Activated naive CD8-positive, alpha-beta T cell treated with anti-CD3 and anti-CD28 coated beads for 36 hours (primary cell): ENCODE results near the gene MBLAC1. TPM values are rescaled to one million over a fixed set of nuclear protein-coding genes. Genes with fewer than 3 reads are reported as not detected.
A peak's percentile ranks its signal among the peaks of the same experiment; 100 is the strongest.

Experiments
- DNase-seq: peaks from one replicate; pipeline ENCODE4 v3.0.0; 2021
- H3K27ac Mint-ChIP-seq: one replicate; pipeline ENCODE4 v1.8.0; 2022; ENCODE audit warnings: mild to moderate bottlenecking, moderate library complexity, mixed read lengths
- H3K27me3 Mint-ChIP-seq: one replicate; pipeline ENCODE4 v1.8.0; 2022; ENCODE audit warnings: mild to moderate bottlenecking, mixed read lengths
- H3K36me3 Mint-ChIP-seq: one replicate; pipeline ENCODE4 v1.8.0; 2021; ENCODE audit warnings: mild to moderate bottlenecking, mixed read lengths
- H3K4me1 Mint-ChIP-seq: one replicate; pipeline ENCODE4 v1.8.0; 2021; ENCODE audit warnings: mixed read lengths
- H3K4me3 Mint-ChIP-seq: one replicate; pipeline ENCODE4 v1.8.0; 2022; ENCODE audit warnings: mild to moderate bottlenecking, moderate library complexity, mixed read lengths
- H3K9me3 Mint-ChIP-seq: one replicate; pipeline ENCODE4 v1.8.0; 2022; ENCODE audit warnings: mixed read lengths
- total RNA-seq, 2 experiments: library from RNA; stranded (reverse); gene quantifications; one replicate each; pipeline ENCODE4 v1.2.3, GENCODE V29; 2021

Gene MBLAC1
- total RNA-seq, 2 experiments from 2014 or later: 3.2 to 3.3 TPM

DNA sequence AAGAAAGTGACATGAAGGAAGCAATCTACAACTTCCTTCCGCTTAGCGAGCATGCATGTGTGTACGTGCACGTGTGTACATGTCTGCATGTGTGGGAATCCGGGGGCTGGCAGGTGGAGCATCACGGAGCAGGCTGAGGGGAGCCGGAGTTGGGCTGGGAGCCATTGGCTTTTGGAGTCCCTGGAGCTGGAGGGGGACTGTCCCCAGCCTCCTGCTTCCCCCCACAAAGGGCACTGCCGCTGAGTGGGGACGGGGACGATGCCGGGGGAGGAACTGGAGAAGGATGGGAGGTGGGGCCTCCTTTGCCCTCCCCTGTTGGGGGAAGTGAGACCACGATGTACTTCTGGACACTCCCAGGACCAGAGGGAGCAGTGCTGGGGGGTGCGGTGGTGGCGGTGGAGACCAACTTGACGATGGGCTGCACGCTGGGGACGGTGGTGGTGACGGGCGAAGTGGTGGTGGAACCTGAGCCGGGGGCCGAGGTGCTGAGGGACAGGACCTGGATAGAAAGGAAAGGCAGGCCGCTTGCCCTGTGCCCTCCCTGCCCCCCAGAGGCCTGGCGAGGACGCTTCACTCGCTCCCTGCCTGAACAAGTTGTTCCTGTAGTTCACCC, 19.5 kb upstream of the MBLAC1 start:
- peaks cover 16% of the 10 kb centered on the region for H3K36me3 Mint-ChIP-seq
- no peaks in the 10 kb centered on the region for H3K27me3 Mint-ChIP-seq
- H3K4me3 Mint-ChIP-seq: no peak overlapping the region
- no peaks in the 10 kb centered on the region for H3K9me3 Mint-ChIP-seq
- H3K27ac Mint-ChIP-seq: peak overlapping the region; percentile 16
- DNase-seq: no peak
- H3K4me1 Mint-ChIP-seq: peaks cover 6% of the 10 kb centered on the region

DNA sequence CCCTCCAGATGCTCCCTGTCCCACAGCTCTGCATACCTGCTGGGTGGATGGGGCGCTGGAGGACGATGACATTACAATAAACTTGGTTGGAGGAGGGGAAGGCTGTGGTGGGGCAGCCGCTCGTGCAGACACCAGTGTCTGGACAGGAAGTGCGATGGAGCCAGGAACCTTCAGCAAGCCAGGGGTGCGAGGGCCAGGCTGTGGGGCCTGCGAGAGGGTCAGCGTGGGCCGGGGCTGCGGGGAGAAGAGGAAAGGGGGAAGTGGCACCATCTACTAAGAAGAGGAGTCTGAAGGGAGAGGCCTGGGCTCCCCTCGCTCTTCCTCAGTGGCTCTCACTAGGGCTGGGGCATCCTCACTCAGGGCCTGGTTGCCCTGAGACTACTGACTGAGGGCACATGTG, 18.9 kb upstream of the MBLAC1 start:
- Mint-ChIP-seq H3K9me3 (no peaks in the 10 kb centered on the region), H3K4me1 (peaks cover under 1% of the 10 kb centered on the region), H3K36me3 (peaks cover 18% of the 10 kb centered on the region), H3K4me3 (no peak overlapping the region), H3K27ac (no peak overlapping the region), H3K27me3 (no peaks in the 10 kb centered on the region)
- DNase-seq: no peak

DNA sequence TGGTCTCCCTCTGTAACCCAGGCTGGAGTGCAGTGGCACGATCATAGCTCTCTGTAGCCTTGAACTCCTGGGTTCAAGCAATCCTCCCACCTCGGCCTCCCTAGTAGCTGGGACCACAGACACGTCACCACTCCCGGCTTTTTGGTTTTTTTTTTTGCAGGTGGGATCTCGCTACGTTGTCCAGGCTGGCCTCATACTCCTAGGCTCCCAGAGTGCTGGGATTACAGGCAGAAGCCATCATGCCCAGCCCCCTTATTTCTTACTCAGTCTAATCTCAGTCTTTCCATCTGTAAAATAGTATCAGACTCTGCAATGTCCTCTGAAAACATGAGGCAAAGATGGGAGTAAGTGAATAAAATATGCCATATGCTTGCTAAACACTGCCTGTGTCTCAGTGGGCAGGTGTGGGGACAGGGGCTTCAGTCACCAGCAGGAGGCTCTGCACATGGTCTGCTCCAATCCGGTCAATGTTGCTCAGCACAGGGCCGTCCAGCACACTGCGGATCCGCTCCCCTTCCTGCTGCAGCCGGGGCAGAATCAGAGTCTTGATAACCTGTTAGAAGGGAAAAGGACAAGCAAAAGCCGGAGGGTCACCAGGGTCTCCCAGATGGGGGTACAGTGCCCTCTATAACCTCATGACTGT, 17.1 kb upstream of the MBLAC1 start:
- H3K4me1 Mint-ChIP-seq: no peaks in the 10 kb centered on the region
- H3K36me3 Mint-ChIP-seq: peaks cover 16% of the 10 kb centered on the region
- H3K4me3 Mint-ChIP-seq: no peak overlapping the region
- DNase-seq: no peak
- H3K9me3 Mint-ChIP-seq: no peaks in the 10 kb centered on the region
- no peaks in the 10 kb centered on the region for H3K27me3 Mint-ChIP-seq
- H3K27ac Mint-ChIP-seq: no peak overlapping the region

GRCh38 chr7:100111156-100111555, 15.6 kb upstream of the MBLAC1 start:
- Mint-ChIP-seq H3K9me3 (no peaks in the 10 kb centered on the region), H3K4me3 (no peak overlapping the region), H3K27ac (no peak overlapping the region), H3K4me1 (no peaks in the 10 kb centered on the region), H3K27me3 (no peaks in the 10 kb centered on the region), H3K36me3 (peaks cover 16% of the 10 kb centered on the region)
- no peak for DNase-seq

GRCh38 chr7:100111914-100112313, 14.9 kb upstream of the MBLAC1 start:
- no peak overlapping the region for H3K27ac Mint-ChIP-seq
- H3K4me1 Mint-ChIP-seq: no peaks in the 10 kb centered on the region
- no peak for DNase-seq
- H3K9me3 Mint-ChIP-seq: no peaks in the 10 kb centered on the region
- no peak overlapping the region for H3K4me3 Mint-ChIP-seq
- H3K36me3 Mint-ChIP-seq: peaks cover 20% of the 10 kb centered on the region
- H3K27me3 Mint-ChIP-seq: no peaks in the 10 kb centered on the region

DNA sequence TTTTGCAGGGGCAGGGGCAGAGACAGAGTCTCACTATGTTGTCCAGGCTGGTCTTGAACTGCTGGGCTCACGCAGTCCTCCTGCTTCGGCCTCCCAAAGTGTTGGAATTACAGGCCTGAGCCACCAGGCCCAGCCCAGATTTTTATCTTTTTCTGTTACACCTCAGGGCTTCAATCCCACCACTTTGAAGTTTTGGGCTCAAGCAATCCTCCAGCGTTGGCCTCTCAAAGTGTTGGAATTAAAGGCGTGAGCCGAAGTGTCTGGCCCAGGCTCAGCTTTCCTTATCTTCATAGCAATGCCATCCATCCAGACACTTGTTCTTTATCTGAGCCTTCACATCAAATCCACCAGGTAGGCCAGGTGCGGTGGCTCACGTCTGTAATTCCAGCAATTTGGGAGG, 11.7 kb upstream of the MBLAC1 start:
- Mint-ChIP-seq H3K4me3 (no peak overlapping the region), H3K27me3 (no peaks in the 10 kb centered on the region), H3K36me3 (peaks cover 14% of the 10 kb centered on the region), H3K27ac (no peak overlapping the region), H3K9me3 (no peaks in the 10 kb centered on the region), H3K4me1 (peaks cover 3% of the 10 kb centered on the region)
- DNase-seq: no peak

DNA sequence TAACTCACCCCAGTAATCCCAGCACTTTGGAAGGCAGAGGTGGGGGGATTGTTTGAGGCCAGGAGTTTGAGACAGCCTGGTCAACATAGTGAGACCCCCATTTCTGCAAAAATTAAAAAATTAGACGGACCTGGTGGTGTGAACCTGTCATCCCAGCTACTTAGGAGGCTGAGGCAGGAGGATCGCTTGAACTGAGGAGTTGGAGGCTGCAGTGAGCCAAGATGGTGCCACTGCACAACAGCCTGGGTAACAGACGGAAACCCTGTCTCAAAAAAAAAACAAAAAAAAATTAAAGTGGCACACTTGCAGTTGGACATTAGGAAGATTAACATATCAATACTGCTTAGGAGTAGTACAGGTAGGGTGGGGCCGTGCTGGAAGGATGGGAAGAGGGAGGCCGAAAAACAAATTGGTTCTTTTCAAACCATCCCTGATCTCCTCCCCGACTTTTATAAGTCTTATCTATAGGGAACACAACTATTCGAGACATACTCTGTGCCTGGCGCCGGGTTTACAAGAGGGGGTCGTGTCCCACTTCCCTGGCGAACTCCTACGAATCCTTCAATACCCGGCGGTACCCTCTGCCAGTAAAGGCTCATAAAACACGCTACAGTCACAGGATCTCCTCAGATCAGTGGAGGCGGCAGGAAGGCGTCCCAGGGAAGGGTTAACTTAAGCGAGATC, 8.2 kb upstream of the MBLAC1 start:
- peak overlapping the region; percentile 99 for H3K4me3 Mint-ChIP-seq
- no peaks in the 10 kb centered on the region for H3K9me3 Mint-ChIP-seq
- H3K36me3 Mint-ChIP-seq: peaks cover 9% of the 10 kb centered on the region
- H3K27me3 Mint-ChIP-seq: no peaks in the 10 kb centered on the region
- peaks cover 11% of the 10 kb centered on the region for H3K4me1 Mint-ChIP-seq
- peak overlapping the region; percentile 94 for H3K27ac Mint-ChIP-seq
- no peak for DNase-seq

GRCh38 chr7:100119072-100119969, 7.4 kb upstream of the MBLAC1 start, which contains the start of the genes CNPY4 and TAF6:
CNPY4 (plus strand) TSS chr7:100119634; CDS start chr7:100119745, 111 bp downstream.
TAF6 (minus strand) TSS chr7:100119358; CDS start chr7:100114209, 5,149 bp downstream.
- Mint-ChIP-seq H3K27me3 (no peaks in the 10 kb centered on the region), H3K4me1 (peaks cover 12% of the 10 kb centered on the region), H3K4me3 (peak within 1 kb of the TSS; percentile 99), H3K27ac (peak within 1 kb of the TSS; percentile 94), H3K36me3 (peaks cover 11% of the 10 kb centered on the region), H3K9me3 (no peaks in the 10 kb centered on the region)
- DNase-seq: peak; percentile 91

DNA sequence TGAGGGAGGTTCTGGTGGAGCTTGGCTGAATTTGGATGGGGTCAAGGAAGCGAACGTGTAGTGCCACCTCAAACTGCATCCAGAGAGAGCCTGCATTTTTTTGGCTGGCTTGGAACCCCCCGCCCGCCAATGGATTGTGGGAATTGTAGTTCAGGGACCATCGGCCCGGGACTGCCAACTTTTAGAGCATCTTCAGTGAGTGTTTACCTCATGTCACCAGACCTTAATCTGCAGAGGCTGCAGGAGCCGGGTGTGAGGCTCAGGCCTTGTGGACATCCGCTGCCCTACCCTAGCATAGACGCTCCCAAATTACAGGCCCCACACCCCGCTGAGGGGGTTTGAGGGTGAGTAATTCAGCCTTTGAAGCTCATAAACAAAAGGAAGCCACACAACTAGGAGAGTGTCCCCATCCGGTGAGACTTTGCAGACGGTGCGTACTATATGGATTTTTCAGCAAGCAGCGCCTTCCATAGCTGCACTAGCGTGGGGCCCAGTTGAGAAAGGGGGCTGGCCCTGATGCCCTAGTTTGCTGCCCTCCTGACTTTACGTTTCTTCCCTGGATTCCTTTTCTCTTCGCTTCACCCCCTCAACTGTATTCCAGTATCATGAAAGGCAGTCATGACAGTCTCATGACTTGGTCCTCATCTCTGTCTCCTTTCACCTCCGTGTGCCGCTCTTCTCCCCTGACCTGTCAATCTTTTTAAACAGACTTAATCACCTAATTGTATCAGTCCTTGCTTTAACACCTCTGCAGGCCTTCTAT, 6.6 kb upstream of the MBLAC1 start:
- Mint-ChIP-seq H3K4me1 (peaks cover 17% of the 10 kb centered on the region), H3K36me3 (peaks cover 16% of the 10 kb centered on the region), H3K27me3 (no peaks in the 10 kb centered on the region), H3K4me3 (peak overlapping the region; percentile 99), H3K9me3 (no peaks in the 10 kb centered on the region), H3K27ac (peak overlapping the region; percentile 94)
- DNase-seq: peak; percentile 73

DNA sequence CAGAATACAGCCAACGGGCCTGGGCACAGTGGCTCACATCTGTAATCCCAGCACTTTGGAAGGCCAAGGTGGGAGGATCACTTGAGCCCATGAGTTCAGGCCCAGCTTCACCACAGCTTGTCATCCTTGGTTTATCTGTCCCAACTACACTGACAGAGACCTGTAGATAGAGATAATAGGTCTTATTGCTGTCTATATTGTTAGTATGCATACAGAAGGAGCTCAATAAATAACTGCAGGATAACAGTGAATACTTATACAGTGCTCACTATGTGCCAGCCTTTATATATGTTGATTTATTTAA, 6.1 kb upstream of the MBLAC1 start:
- no peaks in the 10 kb centered on the region for H3K27me3 Mint-ChIP-seq
- H3K4me3 Mint-ChIP-seq: peak overlapping the region; percentile 99
- H3K27ac Mint-ChIP-seq: peak overlapping the region; percentile 94
- H3K36me3 Mint-ChIP-seq: peaks cover 16% of the 10 kb centered on the region
- no peaks in the 10 kb centered on the region for H3K9me3 Mint-ChIP-seq
- peaks cover 21% of the 10 kb centered on the region for H3K4me1 Mint-ChIP-seq
- DNase-seq: no peak

- Mint-ChIP-seq H3K36me3 (peaks cover 13% of the 10 kb centered on the region), H3K4me3 (no peak overlapping the region), H3K27me3 (no peaks in the 10 kb centered on the region), H3K27ac (no peak overlapping the region), H3K9me3 (no peaks in the 10 kb centered on the region), H3K4me1 (peaks cover 28% of the 10 kb centered on the region)
- no peak for DNase-seq
Measured at GRCh38 chr7:100122067-100122466, 4.7 kb upstream of the MBLAC1 start.

DNA sequence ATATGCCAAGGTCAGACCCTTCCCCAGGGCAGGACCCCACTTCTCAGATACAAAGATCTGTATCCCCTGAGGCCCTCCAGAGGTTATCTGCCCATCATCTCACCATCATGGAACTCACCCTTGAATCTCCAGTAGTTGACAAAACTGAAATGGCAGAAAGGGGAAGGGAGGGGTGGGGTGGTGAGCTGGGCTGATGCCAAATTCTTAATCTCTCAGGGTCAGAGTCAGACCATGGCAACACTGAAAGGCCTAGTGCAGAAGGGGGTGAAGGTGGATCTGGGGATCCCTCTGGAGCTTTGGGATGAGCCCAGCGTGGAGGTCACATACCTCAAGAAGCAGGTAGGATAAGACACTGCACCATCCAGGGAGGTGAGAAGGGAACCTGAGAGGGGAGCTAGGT, 4.2 kb upstream of the MBLAC1 start:
- DNase-seq: no peak
- Mint-ChIP-seq H3K36me3 (peaks cover 13% of the 10 kb centered on the region), H3K27me3 (no peaks in the 10 kb centered on the region), H3K27ac (peak overlapping the region; percentile 3), H3K4me3 (no peak overlapping the region), H3K4me1 (peaks cover 28% of the 10 kb centered on the region), H3K9me3 (no peaks in the 10 kb centered on the region)

GRCh38 chr7:100124301-100125230, 2.2 kb upstream of the MBLAC1 start:
- no peaks in the 10 kb centered on the region for H3K9me3 Mint-ChIP-seq
- H3K4me3 Mint-ChIP-seq: peak overlapping the region; percentile 15
- H3K36me3 Mint-ChIP-seq: peaks cover 9% of the 10 kb centered on the region
- no peak for DNase-seq
- H3K27ac Mint-ChIP-seq: peak overlapping the region; percentile 69
- peaks cover 29% of the 10 kb centered on the region for H3K4me1 Mint-ChIP-seq
- H3K27me3 Mint-ChIP-seq: no peaks in the 10 kb centered on the region
